Pancreas (tissue), 10 donors: ENCODE measurements around the gene INTS11. TPM values are rescaled to one million over a fixed set of nuclear protein-coding genes. Genes with fewer than 3 reads are reported as not detected.
"Not testable (repeated sequence)": the region's sequence is repeated elsewhere in the genome, so short reads cannot be mapped to it uniquely, and the experiment has no call there.

ENCODE experiments used
- ATAC-seq, 4 donors: fragments of 200-7000 bp; cut with Tn5 transposase; one replicate each; pipeline versions ENCODE4 v1.8.0 to v1.9.1; 2020; ENCODE audit warnings: mild to moderate bottlenecking in 4 of 4, moderate library complexity in 4 of 4
- DNase-seq, 6 donors: peaks; one replicate each; pipeline ENCODE4 v3.0.0-alpha.2; 2020
- FAIRE-seq: peaks from 2 replicates; lab custom pipeline; 2012; peaks lifted over from hg19 to GRCh38; lab: Jason Lieb, UNC
- H3K27ac ChIP-seq, 4 donors: fragments of 200-600 bp; sonication (generic); 1 replicate in 3 of 4; 2 replicates in 1 of 4; pipeline versions ENCODE4 v1.5.0 to v1.8.0; 2020
- H3K27me3 ChIP-seq, 4 donors: fragments of 200-600 bp; one replicate each; pipeline ENCODE4 v1.8.0; 2021
- H3K36me3 ChIP-seq, 3 donors: fragments of 200-600 bp; sonication (generic) in 1 of 3; one replicate each; pipeline versions ENCODE4 v1.5.0 to v1.8.0; 2020 to 2021
- H3K4me1 ChIP-seq, 3 donors: fragments of 200-600 bp; one replicate each; pipeline ENCODE4 v1.8.0; 2021
- H3K4me3 ChIP-seq, 4 donors: fragments of 200-600 bp; sonication (generic) in 2 of 4; one replicate each; pipeline versions ENCODE4 v1.5.0 to v1.8.0; 2020 to 2021
- H3K9me3 ChIP-seq, 4 donors: fragments of 200-600 bp; one replicate each; pipeline ENCODE4 v1.8.0; 2021
- WGBS, 2 donors: extraction: QIAGEN DNeasy Blood & Tissue Kit; methylation state at CpG; one replicate each; pipeline ENCODE4 v1.1.7; 2013; 5-methylcytosine and 5-hydroxymethylcytosine counted together
- intact Hi-C, 3 donors: fragments of 100-400 bp; cut with DNase I; formaldehyde crosslinking; loops; one replicate each; pipeline versions ENCODE4 v1.11.1 to v1.14.2; 2022
- polyA plus RNA-seq, 2 donors: library from polyadenylated mRNA; stranded (reverse); fragments of 200-250 nt; gene quantifications; one replicate each; pipeline ENCODE4 v1.2.3, GENCODE V29; 2013
- total RNA-seq, 6 donors: library from RNA; stranded (reverse); fragmentation: NEBNext Ultra II Directional in 4 of 6; extraction: Animal tissue kit (Norgen Biotek cat#: 25700) in 4 of 6; gene quantifications; one replicate each; pipeline versions ENCODE4 v1.2.1 to v1.2.4, GENCODE V29; 2021 to 2023
- TF ChIP-seq, protein P1 (sequence below), 4 donors: fragments of 200-600 bp; sonication (generic) in 3 of 4; IDR thresholded peaks; one replicate each; pipeline versions ENCODE4 v1.5.0 to v1.8.0; 2021; ENCODE audit warnings: antibody characterized with exemption in 4 of 4
- donor health status: healthy with polysubstance abuse.
- donor health status: DM: no; HTN: no; CAD: no; lungs with moderate emphysema.
- donor health status: DM: no; HTN: no; CAD: no.
- donor health status: control.
- donor health status: control.
- donor health status: Bipolar disorder and iron deficiency.
- donor health status: DM: yes; HTN: yes; CAD: no.
- donor health status: DM: no; HTN: no; CAD: no.
- donor health status: DM: no; HTN: no; CAD: no.
- donor health status: DM: yes; HTN: yes; CAD: no.

INTS11 gene
- total and polyA plus RNA-seq, 8 donors, result 33.4 to 311 (median 58.9) TPM

DNA sequence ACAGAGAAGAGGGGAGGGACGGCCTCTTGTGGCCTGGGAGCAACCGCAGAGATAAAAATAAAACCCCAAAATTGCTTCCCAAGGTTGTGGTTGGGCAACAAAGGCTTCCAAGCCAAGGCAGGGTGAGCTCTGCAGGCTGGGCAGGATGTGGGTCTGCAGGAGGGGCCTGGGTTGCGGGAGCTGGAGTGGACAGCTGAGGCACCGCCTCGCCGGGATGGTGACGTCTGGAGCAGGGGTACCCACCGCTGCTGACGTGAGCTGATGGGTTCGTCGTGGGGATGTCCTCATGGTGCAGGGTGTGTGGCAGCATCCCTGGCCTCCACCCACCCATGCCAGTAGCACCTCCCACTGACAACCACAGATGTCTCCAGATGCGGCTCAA lies 46.9 kb upstream of the INTS11 start:
- FAIRE-seq (no peak), DNase-seq (peak in 2 of 6 donors; percentile 29 to 80), ATAC-seq (no peak)
- peaks cover 6 to 26% (median 13%) of the 10 kb centered on the region in 3 donors for H3K4me1 ChIP-seq
- intact Hi-C loops, result no loop called here
- no peaks in the 10 kb centered on the region for H3K27me3 ChIP-seq
- no peaks in the 10 kb centered on the region for H3K9me3 ChIP-seq
- TF ChIP-seq, protein P1, sequence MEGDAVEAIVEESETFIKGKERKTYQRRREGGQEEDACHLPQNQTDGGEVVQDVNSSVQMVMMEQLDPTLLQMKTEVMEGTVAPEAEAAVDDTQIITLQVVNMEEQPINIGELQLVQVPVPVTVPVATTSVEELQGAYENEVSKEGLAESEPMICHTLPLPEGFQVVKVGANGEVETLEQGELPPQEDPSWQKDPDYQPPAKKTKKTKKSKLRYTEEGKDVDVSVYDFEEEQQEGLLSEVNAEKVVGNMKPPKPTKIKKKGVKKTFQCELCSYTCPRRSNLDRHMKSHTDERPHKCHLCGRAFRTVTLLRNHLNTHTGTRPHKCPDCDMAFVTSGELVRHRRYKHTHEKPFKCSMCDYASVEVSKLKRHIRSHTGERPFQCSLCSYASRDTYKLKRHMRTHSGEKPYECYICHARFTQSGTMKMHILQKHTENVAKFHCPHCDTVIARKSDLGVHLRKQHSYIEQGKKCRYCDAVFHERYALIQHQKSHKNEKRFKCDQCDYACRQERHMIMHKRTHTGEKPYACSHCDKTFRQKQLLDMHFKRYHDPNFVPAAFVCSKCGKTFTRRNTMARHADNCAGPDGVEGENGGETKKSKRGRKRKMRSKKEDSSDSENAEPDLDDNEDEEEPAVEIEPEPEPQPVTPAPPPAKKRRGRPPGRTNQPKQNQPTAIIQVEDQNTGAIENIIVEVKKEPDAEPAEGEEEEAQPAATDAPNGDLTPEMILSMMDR (IDR thresholded peaks at IDR 0.05), result no peak
- H3K36me3 ChIP-seq, result no peaks in the 10 kb centered on the region
- no peak overlapping the region for H3K4me3 ChIP-seq
- 56 to 64% methylated on average over 12 of the region's 12 CpGs for whole genome bisulfite sequencing, 2 donors
- H3K27ac ChIP-seq, result no peak overlapping the region

- WGBS, 2 donors, result 74 to 76% methylated on average over 15 to 16 of the region's 16 CpGs
- TF ChIP-seq, protein P1 (IDR thresholded peaks at IDR 0.05), result no peak
Measured at GRCh38 chr1:1370771-1371300, 46.4 kb upstream of the INTS11 start.

GRCh38 chr1:1370094-1370493 lies 45.6 kb upstream of the INTS11 start:
- 84 to 92% methylated on average over 14 of the region's 14 CpGs for WGBS, 2 donors
- intact Hi-C loops, H3K4me3 ChIP-seq, H3K36me3 ChIP-seq, H3K9me3 ChIP-seq, H3K27me3 ChIP-seq, ATAC-seq, FAIRE-seq, H3K27ac ChIP-seq: not testable (repeated sequence)
- peak in 1 of 6 donors; percentile 22 for DNase-seq
- H3K4me1 ChIP-seq, result peaks cover 6 to 21% (median 13%) of the 10 kb centered on the region in 3 donors

More at GRCh38 chr1:1370771-1371300, 46.4 kb upstream of the INTS11 start:
- Histone ChIP-seq H3K4me1 (peaks cover 6 to 21% (median 13%) of the 10 kb centered on the region in 3 donors), H3K36me3 (no peaks in the 10 kb centered on the region), H3K9me3 (no peaks in the 10 kb centered on the region), H3K27me3 (no peaks in the 10 kb centered on the region), H3K4me3 (no peak overlapping the region), H3K27ac (no peak overlapping the region)
- intact Hi-C loops, result no loop called here
- no peak for ATAC-seq
- DNase-seq, result peak in 2 of 6 donors; percentile 40 to 72
- FAIRE-seq, result no peak

DNA sequence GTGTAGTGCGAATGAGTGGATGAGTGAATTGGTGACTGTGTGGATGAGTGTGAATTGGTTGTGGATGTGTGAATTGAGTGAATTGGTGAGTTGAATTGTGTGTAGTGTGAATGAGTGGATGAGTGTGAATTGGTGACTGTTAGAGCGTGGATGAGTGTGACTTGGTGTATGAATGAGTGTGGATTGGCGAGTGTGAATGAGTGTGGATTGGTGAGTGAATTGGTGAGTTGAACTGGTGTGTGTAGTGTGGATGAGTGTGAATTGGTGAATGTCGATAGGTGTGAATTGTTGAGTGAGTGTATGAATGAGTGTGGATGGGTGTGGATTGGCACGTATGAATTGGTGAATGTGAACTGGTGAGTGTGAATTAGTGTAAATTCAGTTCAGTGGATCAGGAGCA lies 42.9 kb upstream of the INTS11 start:
- no peaks in the 10 kb centered on the region for H3K36me3 ChIP-seq
- H3K4me1 ChIP-seq, result peaks cover 0 to 6% (median 2%) of the 10 kb centered on the region in 3 donors
- H3K9me3 ChIP-seq, result no peaks in the 10 kb centered on the region
- no peak for FAIRE-seq
- 90 to 96% methylated on average over 5 of the region's 5 CpGs for WGBS, 2 donors
- intact Hi-C loops, result no loop called here
- H3K27me3 ChIP-seq, result no peaks in the 10 kb centered on the region
- no peak for DNase-seq
- ATAC-seq, result no peak
- H3K4me3 ChIP-seq, result no peak overlapping the region
- TF ChIP-seq, protein P1 (IDR thresholded peaks at IDR 0.05), result no peak
- no peak overlapping the region for H3K27ac ChIP-seq

DNA sequence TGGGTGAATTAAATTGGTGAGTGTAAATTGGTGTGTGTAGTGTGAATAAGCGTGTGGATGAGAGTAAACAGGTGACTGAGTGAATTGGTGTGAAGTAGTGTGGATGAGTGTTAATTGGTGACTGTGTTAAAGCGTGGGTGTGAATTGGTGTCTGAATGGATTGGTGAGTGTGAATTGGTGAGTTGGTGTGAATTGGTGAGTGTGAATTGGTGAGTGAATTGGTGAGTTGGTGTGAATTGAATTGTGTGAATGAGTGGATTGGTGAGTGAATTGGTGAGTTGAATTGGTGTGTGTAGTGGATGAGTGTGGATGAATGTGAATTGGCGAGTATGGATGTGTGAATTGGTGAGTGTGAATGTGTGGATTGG lies 42.2 kb upstream of the INTS11 start:
- Histone ChIP-seq H3K36me3 (no peaks in the 10 kb centered on the region), H3K4me1 (peaks cover 0 to 1% (median 0%) of the 10 kb centered on the region in 3 donors), H3K4me3 (no peak overlapping the region), H3K27me3 (no peaks in the 10 kb centered on the region), H3K9me3 (no peaks in the 10 kb centered on the region), H3K27ac (no peak overlapping the region)
- 90 to 97% methylated on average over 3 of the region's 3 CpGs for WGBS, 2 donors
- DNase-seq, result no peak
- ATAC-seq, result no peak
- no peak for FAIRE-seq
- intact Hi-C loops, result no loop called here
- TF ChIP-seq, protein P1 (IDR thresholded peaks at IDR 0.05), result no peak
